ENCODE results near the gene ATG9A.

DNA sequence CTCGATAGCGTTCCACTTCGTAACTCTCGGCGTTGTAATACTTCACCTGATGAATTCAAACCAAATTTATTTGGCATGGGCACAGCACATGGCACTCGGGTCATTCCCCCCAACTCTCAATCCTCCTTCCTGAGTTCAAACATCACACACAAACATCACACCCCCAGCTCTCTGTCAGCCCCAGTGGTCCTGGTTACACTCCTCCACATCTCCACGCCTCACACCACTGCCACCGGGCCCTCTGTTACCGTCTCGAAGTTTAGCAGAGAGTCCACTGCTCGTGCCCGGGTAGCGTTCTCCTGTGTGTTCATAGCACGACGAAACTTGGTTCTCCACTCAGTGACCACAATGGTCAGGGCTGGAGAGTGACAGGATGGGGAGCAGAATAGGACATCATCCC, 15.3 kb downstream of the ATG9A start:
- TF ChIP-seq POLR2A (IDR thresholded peaks at IDR 0.05): no peak
- TF ChIP-seq, protein P1, sequence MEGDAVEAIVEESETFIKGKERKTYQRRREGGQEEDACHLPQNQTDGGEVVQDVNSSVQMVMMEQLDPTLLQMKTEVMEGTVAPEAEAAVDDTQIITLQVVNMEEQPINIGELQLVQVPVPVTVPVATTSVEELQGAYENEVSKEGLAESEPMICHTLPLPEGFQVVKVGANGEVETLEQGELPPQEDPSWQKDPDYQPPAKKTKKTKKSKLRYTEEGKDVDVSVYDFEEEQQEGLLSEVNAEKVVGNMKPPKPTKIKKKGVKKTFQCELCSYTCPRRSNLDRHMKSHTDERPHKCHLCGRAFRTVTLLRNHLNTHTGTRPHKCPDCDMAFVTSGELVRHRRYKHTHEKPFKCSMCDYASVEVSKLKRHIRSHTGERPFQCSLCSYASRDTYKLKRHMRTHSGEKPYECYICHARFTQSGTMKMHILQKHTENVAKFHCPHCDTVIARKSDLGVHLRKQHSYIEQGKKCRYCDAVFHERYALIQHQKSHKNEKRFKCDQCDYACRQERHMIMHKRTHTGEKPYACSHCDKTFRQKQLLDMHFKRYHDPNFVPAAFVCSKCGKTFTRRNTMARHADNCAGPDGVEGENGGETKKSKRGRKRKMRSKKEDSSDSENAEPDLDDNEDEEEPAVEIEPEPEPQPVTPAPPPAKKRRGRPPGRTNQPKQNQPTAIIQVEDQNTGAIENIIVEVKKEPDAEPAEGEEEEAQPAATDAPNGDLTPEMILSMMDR (IDR thresholded peaks at IDR 0.05): no peak
- no peak for TF ChIP-seq POLR2AphosphoS5 (IDR thresholded peaks at IDR 0.05)

Data from gastroesophageal sphincter (tissue), 3 donors.